SH-SY5Y (cell line): ENCODE data around the gene SH3GL1.

Experiments
- GATA2 ChIP-seq: IDR thresholded peaks from 2 replicates; pipeline ENCODE4 v1.6.1; 2011; ENCODE audit warnings: mild to moderate bottlenecking, low read depth, low read length
- GATA3 ChIP-seq: IDR thresholded peaks from 2 replicates; pipeline ENCODE4 v1.6.1; 2011; ENCODE audit warnings: low read depth, mild to moderate bottlenecking, low read length, moderate library complexity

DNA sequence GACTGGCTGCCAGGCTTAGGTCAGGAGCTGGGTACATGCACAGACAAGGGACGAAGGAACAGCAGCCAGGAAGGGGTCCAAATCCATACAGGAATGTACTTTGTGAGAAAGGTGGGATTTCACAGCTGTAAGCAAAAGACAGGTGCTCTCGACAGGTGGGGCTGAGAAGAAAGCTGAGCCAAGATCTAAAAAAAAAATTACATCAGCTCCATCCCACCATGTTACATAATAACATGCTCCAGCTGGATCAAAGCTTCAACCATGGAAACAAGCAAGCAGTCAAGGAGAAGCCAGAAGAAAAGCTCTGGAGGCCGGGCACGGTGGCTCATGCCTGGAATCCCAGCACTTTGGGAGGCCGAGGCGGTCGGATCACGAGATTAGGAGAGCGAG, 49.3 kb upstream of the SH3GL1 start:
- TF ChIP-seq GATA2 = no peak
- no peak for TF ChIP-seq GATA3
